ENCODE data around the gene LBR.
"Not testable (repeated sequence)": the region's sequence is repeated elsewhere in the genome, so short reads cannot be mapped to it uniquely, and the experiment has no call there.

LBR gene

DNA sequence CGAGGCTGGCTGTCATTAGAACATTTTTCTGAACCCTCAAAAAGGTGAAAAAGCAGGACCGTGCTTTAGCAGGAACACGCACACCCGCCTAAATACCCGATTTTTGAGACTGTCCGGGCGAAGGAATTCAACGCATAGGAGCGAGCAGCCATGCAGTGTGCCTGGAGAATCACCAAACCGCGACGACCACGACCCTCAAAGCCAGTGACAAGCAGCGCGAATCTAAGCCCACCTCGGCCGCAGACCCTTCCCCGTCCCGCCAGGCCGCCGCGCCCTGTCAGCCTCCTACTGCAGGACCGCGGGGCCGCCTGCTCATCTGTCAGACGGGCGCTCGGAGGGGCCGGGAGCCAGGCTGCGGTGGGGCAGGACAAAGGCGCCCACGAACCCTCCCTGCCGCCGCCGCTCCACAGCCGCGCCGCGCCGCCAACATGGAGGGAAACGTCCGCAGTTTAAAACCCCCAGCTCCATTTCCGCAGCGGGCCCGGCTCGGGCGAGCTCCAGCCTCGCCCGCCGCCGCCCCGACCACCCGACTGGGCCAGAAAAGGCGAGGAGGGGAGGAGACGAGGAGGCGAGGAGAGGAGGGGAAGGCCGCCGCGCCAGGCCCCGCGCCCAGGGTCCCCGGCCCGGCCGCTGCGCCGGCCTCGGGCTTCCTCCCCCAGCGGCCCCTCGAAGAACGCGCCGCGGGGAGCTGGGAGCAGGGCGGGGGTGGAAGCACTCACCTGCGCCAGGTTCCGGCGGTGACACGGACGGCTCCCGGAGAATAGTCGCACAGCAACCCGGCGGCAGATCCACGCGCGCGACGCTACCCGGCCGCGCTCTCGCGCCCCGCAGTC lies at the start of gene LBR:
LBR (minus strand) TSS at position 804 of the 833 bp plus-strand sequence. CDS start 3,963 bp downstream, outside the sequence.
- H3K27me3 Mint-ChIP-seq: no peaks in the 10 kb centered on the region
- no peaks in the 10 kb centered on the region for H3K9me3 Mint-ChIP-seq
- peaks cover 12% of the 10 kb centered on the region for H3K36me3 Mint-ChIP-seq (ENCODE audit: low read depth)
- H3K4me1 Mint-ChIP-seq (ENCODE audit: low read depth): peaks cover 64% of the 10 kb centered on the region
- H3K27ac Mint-ChIP-seq: peak within 1 kb of the TSS; percentile 89
- peak within 1 kb of the TSS; percentile 90 for H3K4me3 Mint-ChIP-seq

DNA sequence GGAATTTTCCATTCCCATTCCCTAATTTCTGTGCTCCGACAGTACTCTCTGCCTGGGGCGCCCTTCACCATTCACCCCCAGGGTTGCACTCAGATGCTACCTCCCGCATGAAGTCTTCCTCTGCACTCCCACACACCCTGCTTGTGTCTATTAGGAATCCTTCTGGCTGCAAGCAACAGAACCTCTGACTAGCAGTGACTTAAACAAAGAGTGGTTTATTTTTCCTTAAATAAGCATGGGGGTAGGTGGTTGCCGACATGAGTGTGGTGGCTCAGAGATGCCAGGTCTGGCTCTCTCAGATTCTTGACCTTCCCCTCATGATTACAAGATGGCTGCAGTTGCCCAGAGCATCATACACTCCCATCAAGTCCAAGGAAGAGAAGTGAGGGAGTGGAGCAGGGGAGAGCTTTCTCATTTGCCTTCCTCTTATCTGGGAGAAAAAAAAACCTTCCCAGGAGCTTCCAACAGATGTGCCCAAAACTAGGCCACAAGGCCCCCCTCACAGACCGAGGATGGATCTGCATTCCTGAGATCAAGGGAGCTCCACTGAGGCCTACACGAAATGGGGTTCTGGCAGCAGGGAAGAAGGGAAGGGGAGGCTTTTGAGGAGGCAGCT lies 49.6 kb upstream of the LBR start:
- peaks cover 40% of the 10 kb centered on the region for H3K4me1 Mint-ChIP-seq (ENCODE audit: low read depth)
- H3K9me3 Mint-ChIP-seq: no peaks in the 10 kb centered on the region
- H3K4me3 Mint-ChIP-seq: no peak overlapping the region
- no peaks in the 10 kb centered on the region for H3K36me3 Mint-ChIP-seq (ENCODE audit: low read depth)
- H3K27ac Mint-ChIP-seq: peak overlapping the region; percentile 15
- H3K27me3 Mint-ChIP-seq: no peaks in the 10 kb centered on the region

DNA sequence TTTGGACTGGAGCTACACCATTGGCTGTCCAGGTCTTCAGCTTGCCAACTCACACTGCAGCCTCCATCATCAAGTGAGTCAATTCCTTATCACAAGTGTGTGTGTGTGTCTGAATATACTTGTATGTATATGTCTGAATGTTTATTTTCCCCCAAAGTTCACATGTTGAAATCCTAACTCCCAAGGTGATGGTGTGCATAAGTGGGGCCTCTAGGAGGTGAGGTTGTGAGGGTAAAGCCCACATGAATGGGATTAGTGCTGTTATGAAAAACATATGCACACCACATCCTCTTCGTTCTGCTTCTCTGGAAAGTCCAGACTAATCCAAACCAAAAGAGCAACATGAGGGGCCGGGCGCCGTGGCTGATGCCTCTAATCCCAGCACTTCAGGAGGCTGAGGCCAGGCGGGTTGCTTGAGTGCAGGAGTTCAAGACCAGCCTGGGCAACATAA lies 48.7 kb upstream of the LBR start:
- peak overlapping the region; percentile 5 for H3K27ac Mint-ChIP-seq

DNA sequence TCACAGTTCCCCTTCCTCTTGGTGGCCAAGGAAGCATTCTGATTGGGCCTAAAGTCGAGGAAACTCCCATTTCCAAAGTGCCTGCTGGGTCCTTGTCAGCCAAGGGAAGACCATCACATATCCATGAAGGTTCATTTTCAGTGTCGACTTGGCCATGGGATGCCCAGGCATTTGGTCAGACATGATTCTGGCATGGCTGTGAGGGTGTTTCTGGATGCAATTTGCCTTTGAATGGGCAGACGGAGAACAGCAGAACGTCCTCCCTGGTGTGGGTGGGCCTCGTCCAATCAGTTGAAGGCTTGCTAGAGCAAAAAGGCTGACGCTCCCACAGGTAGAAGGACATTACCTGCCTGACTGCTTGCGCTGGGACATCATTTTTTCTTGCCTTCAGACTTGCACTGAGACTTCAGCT lies 48.3 kb upstream of the LBR start:
- Mint-ChIP-seq H3K36me3 (ENCODE audit: low read depth) (no peaks in the 10 kb centered on the region), H3K27ac (peak overlapping the region; percentile 5), H3K9me3 (no peaks in the 10 kb centered on the region), H3K4me3 (no peak overlapping the region), H3K4me1 (ENCODE audit: low read depth) (peaks cover 40% of the 10 kb centered on the region), H3K27me3 (no peaks in the 10 kb centered on the region)

More for the DNA sequence above, 48.7 kb upstream of the LBR start:
- Mint-ChIP-seq H3K36me3 (ENCODE audit: low read depth) (no peaks in the 10 kb centered on the region), H3K27me3 (no peaks in the 10 kb centered on the region), H3K9me3 (no peaks in the 10 kb centered on the region), H3K4me1 (ENCODE audit: low read depth) (peaks cover 40% of the 10 kb centered on the region), H3K4me3 (no peak overlapping the region)

DNA sequence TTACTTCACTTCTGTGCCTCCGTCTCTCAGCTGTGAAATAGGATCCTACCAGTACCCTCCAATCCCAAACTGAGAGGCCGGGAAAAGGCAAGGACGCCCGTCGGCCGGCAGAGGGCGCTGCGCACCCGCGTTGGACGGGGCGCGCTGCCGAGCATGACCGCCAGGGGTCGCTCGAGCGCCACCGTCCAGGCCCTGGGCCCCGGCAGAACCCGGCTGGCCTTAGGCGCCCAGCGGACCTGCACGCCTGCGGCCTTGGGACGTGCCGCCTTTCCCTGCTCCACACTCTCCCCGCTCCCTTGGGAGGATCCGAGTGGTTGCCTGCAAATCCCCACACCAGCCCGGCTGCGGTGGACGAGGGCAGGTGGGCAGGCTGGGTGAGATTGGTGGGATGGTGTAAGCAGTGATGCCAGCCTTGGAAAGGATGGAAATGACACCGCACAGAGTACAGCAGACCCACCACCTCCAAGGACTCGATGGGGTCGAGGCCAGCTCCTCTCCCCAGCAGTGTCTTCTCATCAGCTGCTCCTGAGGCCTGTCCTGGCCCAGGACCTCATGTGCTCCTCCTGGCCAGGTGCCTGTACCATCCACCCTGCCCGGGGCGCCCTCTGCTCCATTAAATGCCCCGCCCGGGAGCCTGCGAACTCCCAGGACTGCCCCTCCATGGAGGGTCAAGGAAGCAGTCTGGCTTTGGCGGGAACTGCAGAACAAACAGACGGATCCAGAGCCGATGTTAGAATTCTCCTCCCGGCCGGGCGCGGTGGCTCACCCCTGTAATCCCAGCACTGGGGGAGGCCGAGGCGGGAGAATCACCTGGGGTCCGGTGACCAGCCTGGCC lies 47.4 kb upstream of the LBR start:
- Mint-ChIP-seq H3K4me3 (no peak overlapping the region), H3K27ac (no peak overlapping the region), H3K27me3 (no peaks in the 10 kb centered on the region), H3K4me1 (ENCODE audit: low read depth) (peaks cover 40% of the 10 kb centered on the region), H3K9me3 (no peaks in the 10 kb centered on the region), H3K36me3 (ENCODE audit: low read depth) (no peaks in the 10 kb centered on the region)

DNA sequence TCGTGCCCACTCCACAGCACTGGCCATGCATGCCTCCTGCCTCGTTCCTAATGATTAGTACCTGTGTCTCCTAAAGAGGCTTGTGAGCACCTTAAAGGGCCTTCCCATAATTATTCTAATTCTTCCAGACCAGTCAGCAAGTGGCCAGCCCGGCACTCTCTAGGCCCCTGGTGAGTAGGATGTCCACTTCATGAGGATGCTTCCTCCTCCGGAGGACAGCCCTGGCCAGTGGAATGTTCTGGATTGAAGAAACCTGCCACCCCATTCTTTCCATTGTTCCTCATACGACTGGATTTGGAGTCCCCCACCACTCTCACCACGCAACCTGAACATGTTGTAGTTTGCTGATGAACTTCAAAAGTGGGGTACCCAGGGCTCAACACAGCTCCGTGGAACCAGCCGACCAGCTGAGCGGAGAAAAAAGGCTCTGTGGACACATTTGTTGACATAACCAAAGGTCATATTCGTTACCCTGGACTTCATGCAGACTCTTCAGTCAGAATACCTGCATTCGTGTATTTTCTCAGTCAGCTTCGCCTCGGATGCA lies 46.7 kb upstream of the LBR start:
- Mint-ChIP-seq H3K4me1 (ENCODE audit: low read depth) (peaks cover 40% of the 10 kb centered on the region), H3K36me3 (ENCODE audit: low read depth) (no peaks in the 10 kb centered on the region), H3K27me3 (no peaks in the 10 kb centered on the region), H3K4me3 (no peak overlapping the region), H3K27ac (no peak overlapping the region), H3K9me3 (no peaks in the 10 kb centered on the region)

DNA sequence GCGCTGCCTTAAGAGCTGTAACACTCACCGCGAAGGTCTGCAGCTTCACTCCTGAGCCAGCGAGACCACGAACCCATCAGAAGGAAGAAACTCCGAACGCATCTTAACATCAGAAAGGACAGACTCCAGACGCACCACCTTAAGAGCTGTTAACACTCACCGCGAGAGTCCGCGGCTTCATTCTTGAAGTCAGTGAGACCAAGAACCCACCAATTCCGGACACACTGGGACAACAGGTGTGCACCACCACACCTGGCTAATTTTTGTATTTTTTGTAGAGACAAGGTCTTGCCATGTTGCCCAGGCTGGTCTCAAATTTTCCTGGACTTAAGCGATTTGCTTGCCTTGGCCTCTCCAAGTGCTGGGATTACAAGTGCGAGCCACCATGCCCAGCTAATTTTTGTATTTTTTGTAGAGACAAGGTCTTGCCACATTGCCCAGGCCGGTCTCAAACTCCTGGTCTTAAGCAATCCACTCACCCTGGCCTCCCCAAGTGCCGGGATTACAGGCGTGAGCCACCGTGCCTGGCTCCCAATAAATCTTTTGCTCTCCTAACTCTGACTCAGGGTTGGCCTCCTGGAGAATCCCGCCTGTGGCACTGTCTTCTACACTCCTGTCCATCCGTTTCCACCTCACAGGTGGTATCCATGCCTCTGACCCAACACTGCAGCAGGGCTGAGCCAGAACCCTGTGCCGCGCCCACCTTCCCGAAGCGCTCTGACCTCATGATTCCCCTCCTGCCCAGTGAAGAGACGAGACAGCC lies 46.0 kb upstream of the LBR start:
- peaks cover 42% of the 10 kb centered on the region for H3K4me1 Mint-ChIP-seq (ENCODE audit: low read depth)
- H3K36me3 Mint-ChIP-seq (ENCODE audit: low read depth); H3K9me3 Mint-ChIP-seq; H3K27me3 Mint-ChIP-seq; H3K4me3 Mint-ChIP-seq: not testable (repeated sequence)
- peak overlapping the region; percentile 3 for H3K27ac Mint-ChIP-seq

DNA sequence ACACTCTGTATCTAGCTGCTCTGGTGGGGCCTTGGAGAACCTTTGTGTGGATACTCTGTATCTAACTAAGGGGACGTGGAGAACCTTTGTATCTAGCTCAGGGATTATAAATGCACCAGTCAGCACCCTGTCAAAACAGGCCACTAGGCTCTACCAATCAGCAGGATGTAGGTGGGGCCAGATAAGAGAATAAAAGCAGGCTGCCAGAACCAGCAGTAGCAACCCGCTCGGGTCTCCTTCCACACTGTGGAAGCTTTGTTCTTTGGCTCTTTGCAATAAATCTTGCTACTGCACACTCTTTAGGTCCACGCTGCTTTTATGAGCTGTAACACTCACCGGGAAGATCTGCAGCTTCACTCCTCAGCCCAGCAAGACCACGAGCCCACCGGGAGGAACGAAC lies 45.4 kb upstream of the LBR start:
- Mint-ChIP-seq H3K27ac (peak overlapping the region; percentile 3), H3K4me1 (ENCODE audit: low read depth) (peaks cover 47% of the 10 kb centered on the region)
- H3K27me3 Mint-ChIP-seq; H3K36me3 Mint-ChIP-seq (ENCODE audit: low read depth); H3K4me3 Mint-ChIP-seq; H3K9me3 Mint-ChIP-seq: not testable (repeated sequence)

DNA sequence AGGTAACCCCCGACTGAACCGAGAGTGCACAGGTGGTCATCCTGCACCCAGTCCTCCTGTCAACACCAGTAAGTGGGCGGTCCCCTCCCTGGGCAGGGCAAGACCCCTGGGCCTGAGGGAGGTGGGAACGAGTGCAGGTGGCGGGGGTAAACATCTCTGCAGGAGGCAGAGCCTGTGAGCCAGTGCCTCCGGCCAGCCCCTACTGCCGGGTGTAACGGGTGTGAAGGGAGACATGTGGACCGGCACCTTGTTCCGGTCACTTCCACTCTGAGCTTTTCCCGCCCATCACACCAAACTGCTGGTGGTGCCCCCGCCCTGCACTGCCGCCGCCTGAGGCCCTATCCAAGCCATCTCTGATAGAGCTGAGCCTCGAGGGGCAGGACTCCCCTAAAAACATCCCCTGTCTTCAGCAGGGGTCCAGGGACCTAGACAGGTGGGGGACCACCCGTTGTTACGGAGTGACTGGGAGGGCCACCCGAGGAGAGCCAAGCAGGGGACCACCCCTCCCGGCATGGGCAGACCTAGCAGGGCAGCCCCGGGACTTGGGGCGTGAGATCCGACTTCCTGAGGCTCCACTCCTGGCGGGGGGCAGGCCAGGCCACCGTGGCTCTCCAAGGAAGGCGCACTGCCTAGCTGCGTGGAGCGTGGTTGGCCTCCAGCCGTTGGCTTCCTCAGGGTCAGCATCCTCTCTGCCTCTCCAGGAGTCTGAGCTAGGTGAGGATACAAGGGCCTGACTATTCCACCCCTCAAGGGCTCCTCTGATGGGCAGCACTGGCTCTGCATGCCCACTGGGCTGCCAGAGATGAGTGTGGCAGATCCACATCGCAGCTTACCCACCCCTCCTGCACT lies 43.8 kb upstream of the LBR start:
- Mint-ChIP-seq H3K27ac (no peak overlapping the region), H3K9me3 (no peaks in the 10 kb centered on the region)

DNA sequence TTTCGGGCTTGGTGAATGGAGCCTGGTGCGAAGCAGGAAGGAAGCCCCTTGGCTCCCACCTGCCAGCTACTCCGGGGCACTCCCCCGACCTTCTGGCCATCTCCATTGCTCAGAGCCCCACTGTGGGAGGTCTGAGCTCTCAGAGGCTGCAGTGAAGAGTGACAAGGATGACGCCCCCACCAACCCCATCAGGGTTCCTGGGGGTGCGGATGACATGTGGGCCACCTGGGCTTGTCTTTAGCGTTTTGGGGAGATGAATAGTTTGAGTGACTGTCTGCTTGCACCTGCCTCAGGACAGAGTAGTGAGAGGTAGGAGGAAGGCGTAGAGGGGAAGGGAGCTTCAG lies 43.2 kb upstream of the LBR start:
- H3K9me3 Mint-ChIP-seq: no peaks in the 10 kb centered on the region
- no peak overlapping the region for H3K4me3 Mint-ChIP-seq
- H3K27ac Mint-ChIP-seq: no peak overlapping the region
- no peaks in the 10 kb centered on the region for H3K27me3 Mint-ChIP-seq
- peaks cover 39% of the 10 kb centered on the region for H3K4me1 Mint-ChIP-seq (ENCODE audit: low read depth)
- H3K36me3 Mint-ChIP-seq (ENCODE audit: low read depth): no peaks in the 10 kb centered on the region

More for the DNA sequence above, 43.8 kb upstream of the LBR start:
- Mint-ChIP-seq H3K27me3 (no peaks in the 10 kb centered on the region), H3K36me3 (ENCODE audit: low read depth) (no peaks in the 10 kb centered on the region), H3K4me1 (ENCODE audit: low read depth) (peaks cover 39% of the 10 kb centered on the region), H3K4me3 (no peak overlapping the region)

DNA sequence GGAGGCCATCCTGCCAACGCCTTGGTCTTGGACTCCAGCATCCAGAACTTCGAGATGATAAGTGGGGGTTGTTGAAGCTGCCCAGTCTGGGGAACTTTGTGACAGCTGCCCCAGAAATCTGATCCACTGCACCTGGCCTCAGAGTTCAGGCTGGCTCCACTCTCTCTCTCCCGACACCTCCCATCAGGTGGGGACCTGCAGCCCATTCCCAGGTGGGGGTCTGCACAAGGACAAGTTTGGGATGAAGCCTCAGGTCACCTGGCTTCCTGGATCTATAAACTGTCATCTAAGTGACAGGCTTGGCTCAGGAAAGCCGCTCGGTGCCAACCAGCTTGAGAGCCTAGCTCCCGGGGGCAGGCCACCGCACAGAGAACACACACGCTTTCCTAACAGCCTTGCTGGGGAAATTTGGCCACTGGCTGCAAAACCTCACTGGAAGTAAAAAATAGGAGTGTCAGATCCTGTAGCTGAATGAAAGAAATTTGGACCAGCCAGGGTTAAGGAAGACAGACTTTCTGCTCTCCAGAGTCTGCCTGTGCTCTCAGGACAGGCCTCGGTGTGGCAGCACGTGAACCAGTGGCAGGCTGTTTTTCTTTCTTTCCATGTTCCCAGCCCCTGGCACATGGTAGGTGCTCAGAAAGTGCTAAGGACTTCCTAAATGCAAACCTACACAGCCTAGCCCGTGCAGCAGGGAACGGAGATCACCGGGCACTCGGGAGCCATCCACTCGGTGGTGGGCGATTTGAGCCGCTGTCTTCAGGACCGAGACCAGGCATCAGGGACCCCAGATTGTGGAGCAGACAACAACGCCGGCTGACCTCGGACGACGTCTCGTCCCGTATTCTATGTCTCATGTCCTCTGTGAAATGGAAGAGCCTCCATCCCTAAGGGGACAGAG lies 42.6 kb upstream of the LBR start:
- Mint-ChIP-seq H3K27ac (no peak overlapping the region), H3K4me3 (no peak overlapping the region), H3K27me3 (no peaks in the 10 kb centered on the region), H3K4me1 (ENCODE audit: low read depth) (peaks cover 41% of the 10 kb centered on the region), H3K36me3 (ENCODE audit: low read depth) (no peaks in the 10 kb centered on the region), H3K9me3 (no peaks in the 10 kb centered on the region)

DNA sequence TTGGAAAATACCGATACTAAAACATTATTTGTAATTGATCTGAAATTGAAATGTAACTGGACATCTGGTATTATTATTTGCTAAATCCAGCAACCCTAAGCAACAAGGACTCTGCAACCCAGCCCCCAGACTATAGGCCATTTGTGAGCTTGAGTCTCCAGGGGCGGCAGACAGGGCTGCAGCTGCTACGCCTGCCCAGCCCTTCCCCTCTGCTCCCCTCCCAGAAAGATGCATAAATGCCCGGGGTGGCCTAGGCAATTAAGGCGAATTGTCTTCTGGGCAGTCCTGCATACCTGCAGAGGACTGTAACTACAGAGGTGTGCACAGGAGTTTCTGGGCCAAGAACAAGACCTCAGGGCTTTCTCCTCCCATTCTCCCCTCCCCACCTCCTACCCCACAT lies 41.2 kb upstream of the LBR start:
- H3K4me1 Mint-ChIP-seq (ENCODE audit: low read depth): peaks cover 39% of the 10 kb centered on the region
- no peaks in the 10 kb centered on the region for H3K27me3 Mint-ChIP-seq
- peak overlapping the region; percentile 87 for H3K4me3 Mint-ChIP-seq
- no peaks in the 10 kb centered on the region for H3K36me3 Mint-ChIP-seq (ENCODE audit: low read depth)
- H3K27ac Mint-ChIP-seq: peak overlapping the region; percentile 99
- H3K9me3 Mint-ChIP-seq: no peaks in the 10 kb centered on the region
